Measurements from ENCODE around the gene OR51Q1. TPM values are rescaled to one million over a fixed set of nuclear protein-coding genes. Genes with fewer than 3 reads are reported as not detected.

OR51Q1 gene
- polyA plus RNA-seq, 1 of the 3 experiments (the other 2 are of a cell fraction), result not detected

- Histone ChIP-seq H3K4me3 (ENCODE audit: low read depth in 2 of 2, low read length in 1 of 2) (no peak within 1 kb of the TSS), H3K27me3 (ENCODE audit: insufficient read depth) (no peaks in the 10 kb centered on the region), H3K9me2 (no peaks in the 10 kb centered on the region), H3F3A (replicated peaks; ENCODE audit: insufficient read depth) (no peaks in the 10 kb centered on the region), H3K9me3 (no peaks in the 10 kb centered on the region), H3K79me2 (ENCODE audit: insufficient read depth) (no peaks in the 10 kb centered on the region), H3K4me1 (ENCODE audit: control insufficient read depth in 1 of 2, insufficient read depth in 2 of 2, low read depth in 1 of 2, low read length in 1 of 2) (no peaks in the 10 kb centered on the region), H3K36me3 (replicated peaks in 1 of 2; ENCODE audit: control insufficient read depth in 1 of 2, insufficient read depth in 2 of 2, low read length in 1 of 2) (no peaks in the 10 kb centered on the region), H4K20me1 (ENCODE audit: insufficient read depth) (no peaks in the 10 kb centered on the region), H3K27ac (ENCODE audit: low read depth in 2 of 2, low read length in 1 of 2) (no peak within 1 kb of the TSS), H3K9ac (no peak within 1 kb of the TSS), H2AFZ (ENCODE audit: low read depth) (no peak within 1 kb of the TSS), H3K4me2 (no peak within 1 kb of the TSS)
- WGBS (ENCODE audit: low lambda C conversion rate), result 0% methylated on average over 2 of the region's 2 CpGs
- no peak for DNase-seq
- POLR2A ChIA-PET, result no interaction called here
- CTCF ChIA-PET, result no interaction called here
- TF ChIP-seq SIN3A (IDR thresholded peaks at IDR 0.05; ENCODE audit: borderline replicate concordance, low read depth, low read length) (no peak), TEAD4 (IDR thresholded peaks at IDR 0.05; ENCODE audit: borderline replicate concordance, insufficient read depth) (no peak), CHD2 (IDR thresholded peaks at IDR 0.05; ENCODE audit: low read length, partially characterized antibody) (no peak), RAD21 (IDR thresholded peaks at IDR 0.05; ENCODE audit: low read length) (no peak), MXI1 (IDR thresholded peaks at IDR 0.05; ENCODE audit: low read depth, low read length) (no peak), ELF1 (IDR thresholded peaks at IDR 0.05) (no peak), TCF12 (IDR thresholded peaks at IDR 0.05) (no peak), EZH2phosphoT487 (IDR thresholded peaks at IDR 0.05; ENCODE audit: borderline replicate concordance, low read depth) (no peak), POLR2AphosphoS5 (IDR thresholded peaks at IDR 0.05; ENCODE audit: low read depth, low read length) (no peak), GATA2 (CRISPR knock-in tag; IDR thresholded peaks at IDR 0.05) (no peak)
These were observed 19.5 kb downstream of the OR51Q1 start, which contains the start of gene OR51I1 for GRCh38 chr11:5441414-5441813. Gene OR51I1, minus strand, starts transcription at chr11:5441514. Its CDS starts 0 bp downstream, at chr11:5441514.

GRCh38 chr11:5443835-5444393, 22.0 kb downstream of the OR51Q1 start:
- Histone ChIP-seq H3K4me3 (ENCODE audit: low read depth in 2 of 2, low read length in 1 of 2) (no peak overlapping the region), H3K27ac (ENCODE audit: low read depth in 2 of 2, low read length in 1 of 2) (no peak overlapping the region), H3K4me1 (ENCODE audit: control insufficient read depth in 1 of 2, insufficient read depth in 2 of 2, low read depth in 1 of 2, low read length in 1 of 2) (no peaks in the 10 kb centered on the region), H3K27me3 (ENCODE audit: insufficient read depth) (no peaks in the 10 kb centered on the region), H2AFZ (ENCODE audit: low read depth) (no peak overlapping the region), H3K9me3 (no peaks in the 10 kb centered on the region), H3K79me2 (ENCODE audit: insufficient read depth) (no peaks in the 10 kb centered on the region), H3F3A (replicated peaks; ENCODE audit: insufficient read depth) (no peaks in the 10 kb centered on the region), H3K9ac (no peak overlapping the region), H3K36me3 (replicated peaks in 1 of 2; ENCODE audit: control insufficient read depth in 1 of 2, insufficient read depth in 2 of 2, low read length in 1 of 2) (no peaks in the 10 kb centered on the region), H4K20me1 (ENCODE audit: insufficient read depth) (no peaks in the 10 kb centered on the region), H3K9me2 (no peaks in the 10 kb centered on the region), H3K4me2 (no peak overlapping the region)
- no peak for DNase-seq
- 3% methylated on average over 2 of the region's 2 CpGs for WGBS (ENCODE audit: low lambda C conversion rate)
- CTCF ChIA-PET, result no interaction called here
- POLR2A ChIA-PET, result no interaction called here
- no peak for TF ChIP-seq PBX3 (IDR thresholded peaks at IDR 0.05)
- TF ChIP-seq FOXM1 (IDR thresholded peaks at IDR 0.05; ENCODE audit: low read depth), result no peak
- TF ChIP-seq GATA2 (CRISPR knock-in tag; IDR thresholded peaks at IDR 0.05), result no peak
- TF ChIP-seq RFX5 (IDR thresholded peaks at IDR 0.05; ENCODE audit: low read length), result no peak
- TF ChIP-seq IRF3 (IDR thresholded peaks at IDR 0.05; ENCODE audit: low read depth, low read length), result no peak
- TF ChIP-seq ELF1 (IDR thresholded peaks at IDR 0.05), result no peak
- TF ChIP-seq CTCF (IDR thresholded peaks at IDR 0.05), result no peak
- no peak for TF ChIP-seq MXI1 (IDR thresholded peaks at IDR 0.05; ENCODE audit: low read depth, low read length)
- TF ChIP-seq CHD2 (IDR thresholded peaks at IDR 0.05; ENCODE audit: low read length, partially characterized antibody), result no peak
